Gastroesophageal sphincter (tissue), 3 donors: ENCODE measurements around the gene MXRA8.

Source experiments
- CTCF ChIP-seq, 4 experiments: fragments of 200-600 bp in 2 of 4; fragments of 450-650 bp in 2 of 4; sonication (generic) in 1 of 4; IDR thresholded peaks; one replicate each; pipeline ENCODE4 v1.5.1; 2017 to 2019; ENCODE audit warnings: antibody characterized with exemption in 4 of 4, mild to moderate bottlenecking in 2 of 4, moderate library complexity in 2 of 4
- POLR2A ChIP-seq, 2 donors: fragments of 450-650 bp; IDR thresholded peaks; one replicate each; pipeline ENCODE4 v1.6.1; 2017; ENCODE audit warnings: antibody characterized with exemption in 2 of 2, mild to moderate bottlenecking in 2 of 2, moderate library complexity in 1 of 2
- POLR2AphosphoS5 ChIP-seq: sonication (generic); formaldehyde crosslinking; IDR thresholded peaks from one replicate; pipeline ENCODE4 v1.6.1; 2017; ENCODE audit warnings: antibody characterized with exemption

DNA sequence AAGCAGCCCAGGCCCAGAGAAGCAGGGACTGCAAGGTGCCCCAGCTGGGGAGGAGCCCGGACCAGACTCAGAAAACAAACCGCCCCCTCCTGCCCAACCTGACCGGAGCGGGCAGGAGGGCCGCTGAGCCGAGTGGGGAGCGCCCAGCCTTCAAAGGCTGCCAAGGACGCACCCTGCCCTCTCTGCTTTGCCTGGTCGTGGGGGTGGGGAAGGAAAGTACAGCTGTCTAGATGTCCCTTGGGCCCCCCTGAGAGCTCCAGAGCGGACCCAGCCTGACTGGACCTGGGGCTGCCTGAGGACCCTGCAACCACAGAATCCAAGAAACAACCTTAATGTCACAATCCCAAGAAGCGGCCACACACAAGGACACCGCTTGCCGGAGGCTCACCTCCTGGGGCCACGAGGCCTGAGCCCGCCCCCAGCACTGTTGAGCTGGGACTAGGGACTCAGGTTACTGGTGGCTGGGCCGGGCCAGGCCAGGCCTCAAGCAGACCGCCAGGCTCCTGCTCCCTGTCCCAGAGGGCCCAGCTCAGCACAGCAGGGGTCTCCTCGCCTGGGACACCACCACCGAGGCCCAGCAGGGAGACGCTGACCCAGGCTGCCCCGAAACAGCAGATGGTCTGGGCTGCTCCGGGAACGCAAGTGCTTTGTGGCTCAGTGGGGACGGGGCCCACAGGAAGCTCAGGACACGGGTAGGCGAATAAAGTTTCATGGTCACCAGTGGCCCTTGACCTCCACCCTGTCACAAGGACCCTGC is 10.5 kb downstream of the MXRA8 start:
- TF ChIP-seq CTCF (IDR thresholded peaks at IDR 0.05) (no peak), POLR2AphosphoS5 (no peak), POLR2A (IDR thresholded peaks at IDR 0.05) (no peak)
